AG10803 (cell line): ENCODE results near the gene CDH23.
A peak's percentile ranks its signal among the peaks of the same experiment; 100 is the strongest.

ENCODE experiments used
- DNase-seq: peaks from one replicate; pipeline ENCODE4 v3.0.0; 2010; ENCODE audit warnings: low read depth
- H3K4me3 ChIP-seq: 2 replicates; pipeline ENCODE4 v1.5.1; 2011; ENCODE audit warnings: mild to moderate bottlenecking, low read length, control low read depth
- CTCF ChIP-seq: conservative IDR thresholded peaks from 2 replicates; pipeline ENCODE4 v1.5.1; 2011; ENCODE audit warnings: mild to moderate bottlenecking, low read length, control low read depth, inconsistent platforms

Gene CDH23

GRCh38 chr10:71433768-71434744, 37.3 kb downstream of the CDH23 start:
- no peak for TF ChIP-seq CTCF
- DNase-seq: no peak
- no peak overlapping the region for H3K4me3 ChIP-seq

- DNase-seq: no peak
Observed at GRCh38 chr10:71434760-71435394, 38.2 kb downstream of the CDH23 start.

GRCh38 chr10:71435571-71436267, 39.0 kb downstream of the CDH23 start:
- no peak for TF ChIP-seq CTCF
- DNase-seq: peak; percentile 6
- no peak overlapping the region for H3K4me3 ChIP-seq

More at GRCh38 chr10:71434760-71435394, 38.2 kb downstream of the CDH23 start:
- TF ChIP-seq CTCF: no peak
- no peak overlapping the region for H3K4me3 ChIP-seq

- no peak for TF ChIP-seq CTCF
- DNase-seq: no peak
- no peak overlapping the region for H3K4me3 ChIP-seq
Observed at GRCh38 chr10:71436268-71437125, 39.8 kb downstream of the CDH23 start.

- DNase-seq: no peak
- TF ChIP-seq CTCF: no peak
- H3K4me3 ChIP-seq: no peak overlapping the region
Observed at GRCh38 chr10:71437537-71438092, 40.9 kb downstream of the CDH23 start.

- H3K4me3 ChIP-seq: no peak overlapping the region
- no peak for TF ChIP-seq CTCF
- DNase-seq: no peak
Observed at GRCh38 chr10:71438761-71439160, 42.0 kb downstream of the CDH23 start.
